Superior temporal gyrus (tissue), 1 donor: Measurements from ENCODE around the gene ATP9A.
A peak's percentile ranks its signal among the peaks of the same experiment; 100 is the strongest.
"Not testable (repeated sequence)": the region's sequence is repeated elsewhere in the genome, so short reads cannot be mapped to it uniquely, and the experiment has no call there.

ENCODE experiments used
- DNase-seq: peaks from one replicate; pipeline ENCODE4 v3.0.0-alpha.2; 2016; ENCODE audit errors: extremely low spot score

Gene ATP9A

GRCh38 chr20:51653226-51653625 lies 115.0 kb downstream of the ATP9A start:
- DNase-seq, result no peak

DNA sequence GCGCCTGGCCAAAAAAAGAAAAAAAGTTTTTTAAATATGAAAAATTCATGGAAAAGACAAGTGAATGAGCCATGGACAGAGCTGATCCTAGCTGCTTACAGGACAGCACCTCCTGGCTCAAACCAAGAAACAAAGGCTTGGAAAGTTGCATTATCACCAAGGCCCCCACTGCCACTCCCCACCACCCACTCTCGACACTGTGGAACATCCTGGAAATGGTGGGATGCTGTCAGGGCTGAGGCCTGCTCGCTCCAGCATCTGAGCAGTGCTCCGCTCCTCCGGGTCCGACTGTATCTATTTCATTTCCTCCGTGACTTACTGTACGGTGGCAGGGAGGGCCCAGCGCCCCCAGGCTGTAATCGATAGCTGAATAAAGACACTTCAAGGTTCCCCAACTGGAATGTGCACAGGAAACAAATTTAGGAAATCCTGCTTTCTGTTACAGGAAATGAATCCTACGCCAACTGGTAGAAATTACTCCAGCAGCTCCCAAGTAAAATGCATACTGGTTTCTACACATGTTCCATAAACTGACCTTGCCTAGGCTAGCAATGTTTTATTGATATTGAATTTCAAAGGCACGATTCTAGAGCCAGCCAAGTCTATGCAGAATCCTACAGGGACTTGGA lies 116.2 kb downstream of the ATP9A start:
- no peak for DNase-seq

- no peak for DNase-seq
Observed at GRCh38 chr20:51650685-51651134, 117.5 kb downstream of the ATP9A start.

DNA sequence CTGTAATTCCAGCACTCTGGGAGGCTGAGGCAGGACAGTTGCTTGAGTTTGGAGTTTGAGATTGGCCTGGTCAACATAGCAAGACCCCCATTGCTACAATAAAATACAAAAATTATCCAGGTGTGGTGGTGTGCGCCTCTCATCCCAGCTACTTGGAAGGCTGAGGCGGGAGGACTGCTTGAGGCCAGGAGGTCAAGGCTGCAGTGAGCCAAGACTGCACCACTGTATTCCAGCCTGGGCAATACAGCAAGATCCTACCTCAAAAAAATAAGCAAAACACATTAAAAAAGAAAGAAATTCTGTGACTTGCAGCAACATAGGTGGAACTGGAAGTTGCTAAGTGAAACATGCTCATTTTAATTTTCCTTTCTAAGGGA lies 119.6 kb downstream of the ATP9A start:
- DNase-seq, result no peak

- no peak for DNase-seq
Observed at GRCh38 chr20:51647674-51648570, 120.3 kb downstream of the ATP9A start.

DNA sequence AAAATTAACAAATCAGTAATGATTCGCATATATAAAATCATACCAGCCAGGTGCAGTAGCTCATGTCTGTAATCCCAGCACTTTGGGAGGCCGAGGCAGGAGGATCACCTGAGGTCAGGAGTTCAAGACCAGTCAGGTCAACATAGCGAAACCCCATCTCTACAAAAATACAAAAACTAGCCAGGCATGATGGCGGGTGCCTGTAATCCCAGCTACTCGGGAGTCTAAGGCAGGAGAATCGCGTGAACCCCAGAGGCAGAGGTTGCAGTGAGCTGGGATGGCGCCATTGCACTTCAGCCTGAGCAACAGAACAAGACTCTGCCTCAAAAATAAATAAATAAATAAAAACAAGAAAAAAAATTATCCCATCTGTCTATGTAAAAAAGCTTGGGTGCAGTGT lies 124.4 kb downstream of the ATP9A start:
- not testable (repeated sequence) for DNase-seq

GRCh38 chr20:51643390-51643789 lies 124.8 kb downstream of the ATP9A start:
- DNase-seq, result no peak

- no peak for DNase-seq
Observed at GRCh38 chr20:51641866-51642265, 126.3 kb downstream of the ATP9A start.

- no peak for DNase-seq
Observed at GRCh38 chr20:51640743-51641142, 127.4 kb downstream of the ATP9A start.

DNA sequence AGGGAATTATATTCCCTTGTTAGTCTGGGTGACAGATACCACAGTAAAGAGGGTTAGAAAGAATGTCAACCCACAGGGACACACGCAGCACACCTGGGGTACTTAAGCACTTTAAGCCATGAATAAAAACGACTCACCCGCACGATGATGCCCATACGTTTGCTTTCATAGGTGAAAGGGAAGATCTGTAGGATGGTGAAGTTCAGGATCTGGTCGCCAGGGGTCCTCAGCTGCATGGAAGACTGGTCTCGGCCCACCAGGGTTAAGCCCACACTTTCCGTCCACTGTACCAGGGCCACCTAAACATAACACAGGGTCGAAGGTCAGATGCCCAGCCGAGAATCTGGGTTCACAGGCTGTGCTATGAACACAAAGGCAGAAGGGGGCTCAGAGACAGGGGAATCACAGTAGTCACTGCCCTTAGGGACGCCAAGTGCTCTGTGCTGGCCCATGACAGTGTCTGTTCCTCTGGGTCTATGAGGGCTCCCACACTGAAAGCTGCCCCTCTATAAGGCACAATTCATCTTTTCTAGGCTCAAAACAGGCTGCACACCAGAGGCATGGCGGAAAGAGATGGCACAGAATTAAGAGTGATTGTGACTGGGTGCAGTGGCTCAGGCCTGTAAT lies 128.9 kb downstream of the ATP9A start:
- DNase-seq, result peak; percentile 68

GRCh38 chr20:51637241-51637640 lies 130.9 kb downstream of the ATP9A start:
- DNase-seq, result no peak

- no peak for DNase-seq
Observed at GRCh38 chr20:51636123-51636522, 132.1 kb downstream of the ATP9A start.

- no peak for DNase-seq
Observed at GRCh38 chr20:51635680-51636079, 132.5 kb downstream of the ATP9A start.

DNA sequence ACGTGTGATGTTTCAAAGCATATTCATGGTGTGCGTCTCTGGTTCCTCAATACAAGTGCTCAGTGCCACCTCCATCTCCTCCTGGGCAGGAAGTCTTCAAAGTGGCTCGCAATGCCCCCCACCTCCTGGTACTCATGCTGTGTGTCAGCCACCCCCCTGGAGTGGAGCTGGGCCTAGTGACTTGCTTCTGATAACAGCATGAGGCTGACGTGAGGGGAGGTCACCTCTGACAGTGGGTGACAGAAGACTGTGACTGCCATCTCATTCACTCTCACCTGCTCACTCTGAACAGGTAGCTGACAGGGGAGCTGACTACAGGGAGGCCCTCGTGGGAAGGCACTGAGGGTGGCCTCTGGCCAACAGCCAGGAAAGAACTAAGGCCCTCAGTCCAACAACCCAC lies 133.3 kb downstream of the ATP9A start:
- DNase-seq, result no peak

DNA sequence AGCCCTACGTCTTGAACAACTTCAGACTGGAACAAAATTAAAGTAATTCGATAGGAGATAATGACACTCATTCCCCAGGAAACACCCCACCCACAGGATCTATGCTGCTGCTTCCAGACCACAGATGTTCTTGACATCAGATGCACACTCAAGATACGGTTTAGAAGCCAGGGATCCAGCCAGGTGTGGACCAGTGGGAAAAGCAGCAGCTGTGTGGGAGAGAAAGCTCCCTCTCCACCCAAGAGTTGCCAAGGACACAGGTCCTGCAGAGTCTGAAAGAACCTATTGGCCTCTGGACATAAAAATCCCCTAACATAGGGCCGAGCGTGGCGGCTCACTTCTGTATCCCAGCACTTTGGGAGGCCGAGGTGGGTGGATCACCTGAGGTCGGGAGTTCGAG lies 133.9 kb downstream of the ATP9A start:
- DNase-seq, result no peak

- no peak for DNase-seq
Observed at GRCh38 chr20:51633430-51633829, 134.8 kb downstream of the ATP9A start.

DNA sequence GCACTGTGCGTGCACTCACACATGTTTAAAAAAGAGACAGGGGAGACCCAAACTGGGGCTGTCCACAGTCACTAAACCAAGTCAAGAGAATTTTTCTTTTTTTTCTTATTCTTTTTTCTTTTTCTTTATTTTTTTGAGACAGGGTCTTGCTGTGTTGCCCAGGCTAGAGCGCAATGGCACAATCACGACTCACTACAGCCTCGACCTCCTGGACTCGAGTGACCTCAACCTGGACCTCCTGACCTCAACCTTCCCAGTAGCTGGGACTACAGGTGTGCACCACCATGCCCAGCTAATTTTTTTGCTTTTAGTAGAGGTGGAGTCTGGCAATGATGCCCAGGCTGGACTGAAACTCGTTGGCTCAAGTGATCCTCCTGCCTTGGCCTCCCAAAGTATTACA lies 136.2 kb downstream of the ATP9A start:
- DNase-seq, result no peak

- no peak for DNase-seq
Observed at GRCh38 chr20:51631011-51631950, 136.9 kb downstream of the ATP9A start.

DNA sequence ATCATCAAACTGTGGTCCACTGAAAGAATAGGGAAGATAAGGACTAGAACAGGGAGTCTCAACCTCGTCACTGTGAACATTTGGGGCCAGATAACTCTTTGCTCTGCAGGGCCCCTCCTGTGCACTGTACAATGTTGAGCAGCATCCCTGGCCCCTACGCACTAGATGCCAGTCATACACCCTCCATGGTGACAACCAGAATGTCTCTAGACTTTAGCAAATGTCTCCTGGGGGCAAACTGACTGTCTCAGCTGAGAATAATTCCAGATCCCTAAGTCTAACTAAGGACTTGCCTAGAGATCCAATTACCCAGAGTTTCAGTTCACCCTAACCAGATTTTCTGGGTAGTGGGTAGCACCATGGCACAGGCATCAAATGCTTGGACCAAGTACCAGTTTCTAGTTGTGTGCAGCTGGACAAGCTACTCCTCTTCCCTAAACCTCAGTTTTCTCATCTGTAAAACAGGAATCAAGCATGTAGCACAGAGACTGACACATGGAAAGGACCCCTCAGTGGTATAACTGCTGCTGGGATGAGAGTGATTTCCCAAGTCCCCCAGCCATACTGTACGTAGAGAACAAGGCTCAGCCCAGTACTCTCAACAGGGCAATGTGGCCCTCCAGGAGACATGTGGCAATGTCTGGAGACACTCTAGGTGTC lies 138.7 kb downstream of the ATP9A start:
- no peak for DNase-seq

GRCh38 chr20:51628533-51629398 lies 139.4 kb downstream of the ATP9A start:
- no peak for DNase-seq
